Keratinocyte (primary cell): ENCODE results near the gene IER3.

Experiments used
- EZH2 ChIP-seq: IDR thresholded peaks from one replicate; pipeline ENCODE4 v1.6.1; 2012; ENCODE audit warnings: inconsistent platforms, mild to moderate bottlenecking, low read length, moderate library complexity
- TF ChIP-seq, protein P1 (sequence below), 3 experiments: IDR thresholded peaks in 1 of 3; conservative IDR thresholded peaks in 1 of 3; optimal IDR thresholded peaks in 1 of 3; 2 replicates in 2 of 3; 3 replicates in 1 of 3; pipeline versions ENCODE3 to v1.5.1; 2011; ENCODE audit warnings: low read length in 3 of 3, mild to moderate bottlenecking in 3 of 3, moderate library complexity in 2 of 3, control low read depth in 1 of 3, inconsistent platforms in 1 of 3; ENCODE audit not compliant: insufficient read depth in 2 of 3; ENCODE audit errors: extremely low read depth in 1 of 3

- TF ChIP-seq, protein P1, sequence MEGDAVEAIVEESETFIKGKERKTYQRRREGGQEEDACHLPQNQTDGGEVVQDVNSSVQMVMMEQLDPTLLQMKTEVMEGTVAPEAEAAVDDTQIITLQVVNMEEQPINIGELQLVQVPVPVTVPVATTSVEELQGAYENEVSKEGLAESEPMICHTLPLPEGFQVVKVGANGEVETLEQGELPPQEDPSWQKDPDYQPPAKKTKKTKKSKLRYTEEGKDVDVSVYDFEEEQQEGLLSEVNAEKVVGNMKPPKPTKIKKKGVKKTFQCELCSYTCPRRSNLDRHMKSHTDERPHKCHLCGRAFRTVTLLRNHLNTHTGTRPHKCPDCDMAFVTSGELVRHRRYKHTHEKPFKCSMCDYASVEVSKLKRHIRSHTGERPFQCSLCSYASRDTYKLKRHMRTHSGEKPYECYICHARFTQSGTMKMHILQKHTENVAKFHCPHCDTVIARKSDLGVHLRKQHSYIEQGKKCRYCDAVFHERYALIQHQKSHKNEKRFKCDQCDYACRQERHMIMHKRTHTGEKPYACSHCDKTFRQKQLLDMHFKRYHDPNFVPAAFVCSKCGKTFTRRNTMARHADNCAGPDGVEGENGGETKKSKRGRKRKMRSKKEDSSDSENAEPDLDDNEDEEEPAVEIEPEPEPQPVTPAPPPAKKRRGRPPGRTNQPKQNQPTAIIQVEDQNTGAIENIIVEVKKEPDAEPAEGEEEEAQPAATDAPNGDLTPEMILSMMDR (optimal IDR thresholded peaks at IDR 0.05 in 1 of 3, IDR thresholded peaks at IDR 0.05 in 1 of 3, conservative IDR thresholded peaks at IDR 0.05 in 1 of 3; ENCODE audit: extremely low read depth in 1 of 3, insufficient read depth in 2 of 3, low read length in 3 of 3): no peak
- no peak for TF ChIP-seq EZH2
Measured at GRCh38 chr6:30781395-30781742, 37.0 kb upstream of the IER3 start.
